Heart left ventricle (tissue), 16 donors: ENCODE results near the gene ROCK2. TPM values are rescaled to one million over a fixed set of nuclear protein-coding genes. Genes with fewer than 3 reads are reported as not detected.

Source experiments
- ATAC-seq, 4 donors: fragments of 200-7000 bp; cut with Tn5 transposase; one replicate each; pipeline ENCODE4 v1.9.1; 2020 to 2022; ENCODE audit warnings: moderate library complexity in 4 of 4, mild to moderate bottlenecking in 3 of 4, moderate number of reproducible peaks in 1 of 4
- DNase-seq, 5 donors: peaks; one replicate each; pipeline ENCODE4 v3.0.0-alpha.2; 2020
- H3K27ac ChIP-seq, 12 donors: fragments of 200-600 bp; sonication (generic) in 4 of 12; one replicate each; pipeline versions ENCODE4 v1.5.0 to v1.8.0; 2016 to 2022; ENCODE audit warnings: mild to moderate bottlenecking in 2 of 12
- H3K27me3 ChIP-seq, 9 donors: fragments of 200-600 bp; sonication (generic) in 2 of 9; one replicate each; pipeline versions ENCODE4 v1.5.1 to v1.8.0; 2016 to 2022; ENCODE audit warnings: mild to moderate bottlenecking in 3 of 9
- H3K36me3 ChIP-seq, 9 donors: fragments of 200-600 bp; sonication (generic) in 2 of 9; one replicate each; pipeline versions ENCODE4 v1.5.0 to v1.8.0; 2018 to 2022; ENCODE audit warnings: mild to moderate bottlenecking in 2 of 9
- H3K4me1 ChIP-seq, 12 donors: fragments of 200-600 bp; sonication (generic) in 4 of 12; one replicate each; pipeline versions ENCODE4 v1.5.0 to v1.8.0; 2016 to 2022; ENCODE audit warnings: mild to moderate bottlenecking in 3 of 12
- H3K4me3 ChIP-seq, 12 donors: fragments of 200-600 bp; sonication (generic) in 4 of 12; one replicate each; pipeline versions ENCODE4 v1.5.0 to v1.8.0; 2017 to 2022; ENCODE audit warnings: mild to moderate bottlenecking in 9 of 12, moderate library complexity in 4 of 12
- H3K9me3 ChIP-seq, 12 donors: fragments of 200-600 bp; sonication (generic) in 4 of 12; one replicate each; pipeline versions ENCODE4 v1.5.0 to v1.8.0; 2016 to 2022; ENCODE audit warnings: mild to moderate bottlenecking in 1 of 12
- POLR2A ChIP-seq, 2 donors: fragments of 450-650 bp; IDR thresholded peaks; one replicate each; pipeline ENCODE4 v1.6.1; 2017; ENCODE audit warnings: antibody characterized with exemption in 2 of 2, mild to moderate bottlenecking in 2 of 2, moderate library complexity in 2 of 2
- WGBS, 4 donors: extraction: QIAGEN DNeasy Blood & Tissue Kit in 2 of 4; methylation state at CpG; one replicate each; pipeline versions ENCODE4 v1.1.5 to v1.1.7; 2013 to 2018; 5-methylcytosine and 5-hydroxymethylcytosine counted together
- intact Hi-C, 10 donors: fragments of 100-400 bp; cut with DNase I; formaldehyde crosslinking; loops; one replicate each; pipeline versions ENCODE4 v1.11.1 to v1.14.2; 2022
- polyA plus RNA-seq, 2 donors: library from polyadenylated mRNA; stranded (reverse); fragments of 200-250 nt; gene quantifications; one replicate each; pipeline ENCODE4 v1.2.3, GENCODE V29; 2013
- total RNA-seq, 9 donors: library from RNA; depleted of rRNA in 2 of 9; stranded (reverse); fragments of >200 nt in 2 of 9; fragmentation: NEBNext Ultra II Directional in 3 of 9; extraction: Animal tissue kit (Norgen Biotek cat#: 25700) in 3 of 9; gene quantifications; one replicate each; pipeline versions ENCODE4 v1.1.0 to v1.2.4, GENCODE V29; 2016 to 2023
- TF ChIP-seq, protein P1 (sequence below), 12 donors: fragments of 200-600 bp; sonication (generic) in 4 of 12; IDR thresholded peaks; one replicate each; pipeline versions ENCODE4 v1.5.0 to v1.8.0; 2018 to 2022; ENCODE audit warnings: antibody characterized with exemption in 12 of 12, mild to moderate bottlenecking in 5 of 12
- donor health status: ischemic (EF 13 %, LVEDD 7.1; RV severe dilation, severe dysfunction).
- donor health status: healthy with polysubstance abuse.
- donor health status: DM: no; HTN: yes; CAD: no.
- donor health status: DM: no; HTN: no; CAD: no.
- donor health status: ischemic (EF 25% LVEDD 6.9; RV normal size, moderate dysfunction).
- donor health status: ischemic (EF 25% LVEDD 5.7; RV mildly dilated, moderate dysfunction).
- donor health status: healthy.
- donor health status: DM: yes; HTN: yes; CAD: no.
- donor health status: ischemic (EF 35%, LVEDD 5.7; RV mildly dilated, moderate dysfunction).
- donor health status: nonischemic (EF 11% LVEDD 7.7; RV severe dilation, severe dysfunction).
- donor health status: DM: yes; HTN: yes; CAD: no.
- donor health status: PGD.
- donor health status: ischemic (EF 29% LVEDD 5.4; RV normal size, mild dysfunction).
- donor health status: nonischemic (EF 23%, LVEDD 6.1; RV moderate dilation, normal function).

The ROCK2 gene
- total and polyA plus RNA-seq, 11 donors: 6.1 to 44.3 (median 38.0) TPM

DNA sequence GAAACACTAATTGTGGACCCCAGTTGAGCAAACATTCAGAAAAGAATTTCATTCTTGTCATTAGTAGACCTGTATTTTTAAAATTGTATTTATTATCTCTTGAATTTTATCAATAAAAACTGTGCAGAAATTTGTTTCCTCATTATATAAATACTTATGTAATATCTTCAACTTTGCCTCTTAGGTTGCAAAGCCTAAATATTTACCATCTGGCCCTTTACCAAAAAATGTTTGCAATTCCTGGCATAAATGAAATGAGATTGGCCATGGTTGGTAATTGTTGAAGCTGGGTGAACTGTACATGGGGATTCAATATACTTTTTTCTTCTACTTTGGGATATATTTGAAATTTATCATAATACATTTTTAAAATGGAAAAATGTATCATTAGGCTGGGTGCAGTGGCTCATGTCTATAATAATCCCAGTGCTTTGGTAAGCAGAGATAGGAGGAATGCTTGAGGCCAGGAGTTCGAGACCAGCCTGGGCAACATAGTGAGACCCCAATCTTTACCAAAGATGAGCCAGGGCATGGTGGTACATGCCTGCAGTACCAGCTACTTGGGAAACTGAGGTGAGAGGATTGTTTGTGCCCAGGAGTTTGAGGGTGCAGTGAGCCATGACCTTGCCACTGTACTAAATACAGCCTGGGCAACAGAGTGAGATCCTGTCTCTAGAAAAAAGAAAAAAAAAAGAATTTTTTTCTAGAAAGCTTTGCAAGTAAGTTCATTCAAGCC lies 100.2 kb downstream of the ROCK2 start:
- Histone ChIP-seq H3K27me3 (no peaks in the 10 kb centered on the region), H3K4me3 (no peak overlapping the region), H3K36me3 (peaks cover 0 to 32% (median 15%) of the 10 kb centered on the region in 9 donors), H3K9me3 (no peaks in the 10 kb centered on the region), H3K27ac (no peak overlapping the region), H3K4me1 (no peaks in the 10 kb centered on the region)
- intact Hi-C loops: loop anchor here in 3 of 10 donors (5.0 to 10.0 kb wide), 2 partner anchors 51 to 98 kb away; partner anchors contain the start of gene ROCK2 (in 2 of the 3)
- ATAC-seq: no peak
- WGBS, 4 donors: 96 to 100% (median 98%) methylated on average over 1 of the region's 1 CpG
- TF ChIP-seq, protein P1, sequence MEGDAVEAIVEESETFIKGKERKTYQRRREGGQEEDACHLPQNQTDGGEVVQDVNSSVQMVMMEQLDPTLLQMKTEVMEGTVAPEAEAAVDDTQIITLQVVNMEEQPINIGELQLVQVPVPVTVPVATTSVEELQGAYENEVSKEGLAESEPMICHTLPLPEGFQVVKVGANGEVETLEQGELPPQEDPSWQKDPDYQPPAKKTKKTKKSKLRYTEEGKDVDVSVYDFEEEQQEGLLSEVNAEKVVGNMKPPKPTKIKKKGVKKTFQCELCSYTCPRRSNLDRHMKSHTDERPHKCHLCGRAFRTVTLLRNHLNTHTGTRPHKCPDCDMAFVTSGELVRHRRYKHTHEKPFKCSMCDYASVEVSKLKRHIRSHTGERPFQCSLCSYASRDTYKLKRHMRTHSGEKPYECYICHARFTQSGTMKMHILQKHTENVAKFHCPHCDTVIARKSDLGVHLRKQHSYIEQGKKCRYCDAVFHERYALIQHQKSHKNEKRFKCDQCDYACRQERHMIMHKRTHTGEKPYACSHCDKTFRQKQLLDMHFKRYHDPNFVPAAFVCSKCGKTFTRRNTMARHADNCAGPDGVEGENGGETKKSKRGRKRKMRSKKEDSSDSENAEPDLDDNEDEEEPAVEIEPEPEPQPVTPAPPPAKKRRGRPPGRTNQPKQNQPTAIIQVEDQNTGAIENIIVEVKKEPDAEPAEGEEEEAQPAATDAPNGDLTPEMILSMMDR (IDR thresholded peaks at IDR 0.05): no peak
- DNase-seq: no peak

DNA sequence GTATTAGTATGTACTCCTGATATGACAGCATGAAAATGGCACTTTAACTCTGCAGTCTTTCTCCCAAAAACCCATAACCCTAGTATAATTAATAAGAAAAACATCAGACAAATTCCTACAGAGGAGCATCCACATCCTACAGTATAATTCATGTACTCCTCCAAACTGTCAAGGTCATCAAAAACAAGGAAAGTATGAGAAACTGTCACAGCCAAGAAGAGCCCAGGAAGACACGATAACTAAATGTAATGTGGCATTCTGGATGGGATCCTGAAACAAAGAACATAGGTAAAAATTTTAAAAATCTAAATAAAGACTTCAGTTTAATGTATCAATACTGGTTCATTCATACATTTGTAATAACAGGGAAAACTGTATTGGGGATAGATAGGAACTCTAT lies 100.9 kb downstream of the ROCK2 start:
- DNase-seq: no peak

DNA sequence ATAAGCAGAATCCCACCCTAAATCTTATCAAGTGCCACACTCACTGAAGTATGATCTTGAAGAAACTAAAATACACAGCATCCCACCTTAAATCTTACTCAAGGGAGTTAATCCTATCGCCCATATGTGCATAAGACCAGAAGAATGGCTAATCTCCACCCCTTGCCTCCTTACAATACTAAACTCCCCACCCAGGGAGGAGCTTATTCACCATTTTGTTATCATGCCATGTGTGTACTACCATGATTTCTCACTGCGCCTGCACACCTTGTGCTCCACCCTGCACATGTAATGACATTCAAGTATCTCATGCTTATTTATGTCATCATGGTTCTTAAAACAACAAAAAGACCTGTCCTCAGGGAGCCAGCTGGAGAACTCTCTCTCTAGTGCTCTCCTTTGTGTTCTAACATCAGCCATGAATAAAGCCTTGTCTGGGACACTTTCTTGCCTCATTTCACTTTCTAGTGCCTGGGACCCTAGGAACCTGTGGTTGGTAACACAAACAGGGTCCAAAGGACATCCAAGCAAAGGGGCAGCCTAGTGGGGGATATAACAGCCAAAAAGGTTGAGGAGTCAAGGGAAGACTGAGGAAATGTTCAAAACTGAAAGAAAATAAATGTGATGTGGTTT lies 101.8 kb downstream of the ROCK2 start:
- peaks cover 0 to 16% (median 6%) of the 10 kb centered on the region in 9 donors for H3K36me3 ChIP-seq
- H3K27me3 ChIP-seq: no peaks in the 10 kb centered on the region
- no peak for ATAC-seq
- H3K9me3 ChIP-seq: no peaks in the 10 kb centered on the region
- TF ChIP-seq, protein P1 (IDR thresholded peaks at IDR 0.05): no peak
- TF ChIP-seq POLR2A (IDR thresholded peaks at IDR 0.05): no peak
- no peak for DNase-seq
- no peak overlapping the region for H3K4me3 ChIP-seq
- no peaks in the 10 kb centered on the region for H3K4me1 ChIP-seq
- intact Hi-C loops: loop anchor here in 3 of 10 donors (5.0 to 10.0 kb wide), 2 partner anchors 52 to 100 kb away; partner anchors contain the start of gene ROCK2 (in 2 of the 3)
- WGBS, 4 donors: 96 to 99% (median 96%) methylated on average over 2 of the region's 2 CpGs
- no peak overlapping the region for H3K27ac ChIP-seq

More for the DNA sequence above, 100.9 kb downstream of the ROCK2 start:
- Histone ChIP-seq H3K36me3 (peaks cover 0 to 24% (median 9%) of the 10 kb centered on the region in 9 donors), H3K27me3 (no peaks in the 10 kb centered on the region), H3K9me3 (no peaks in the 10 kb centered on the region), H3K4me3 (no peak overlapping the region), H3K27ac (no peak overlapping the region), H3K4me1 (no peaks in the 10 kb centered on the region)
- intact Hi-C loops: loop anchor here in 3 of 10 donors (5.0 to 10.0 kb wide), 2 partner anchors 51 to 99 kb away; partner anchors contain the start of gene ROCK2 (in 2 of the 3)
- WGBS, 4 donors: 89 to 98% (median 94%) methylated on average over 1 of the region's 1 CpG
- TF ChIP-seq POLR2A (IDR thresholded peaks at IDR 0.05): no peak
- TF ChIP-seq, protein P1 (IDR thresholded peaks at IDR 0.05): no peak
- no peak for ATAC-seq
